ENCODE measurements around the gene BMP10. TPM values are rescaled to one million over a fixed set of nuclear protein-coding genes. Genes with fewer than 3 reads are reported as not detected.
A peak's percentile ranks its signal among the peaks of the same experiment; 100 is the strongest.

BMP10 gene
- total and polyA plus RNA-seq, 2 experiments from 2014 or later, result 0.35 to 0.95 TPM

DNA sequence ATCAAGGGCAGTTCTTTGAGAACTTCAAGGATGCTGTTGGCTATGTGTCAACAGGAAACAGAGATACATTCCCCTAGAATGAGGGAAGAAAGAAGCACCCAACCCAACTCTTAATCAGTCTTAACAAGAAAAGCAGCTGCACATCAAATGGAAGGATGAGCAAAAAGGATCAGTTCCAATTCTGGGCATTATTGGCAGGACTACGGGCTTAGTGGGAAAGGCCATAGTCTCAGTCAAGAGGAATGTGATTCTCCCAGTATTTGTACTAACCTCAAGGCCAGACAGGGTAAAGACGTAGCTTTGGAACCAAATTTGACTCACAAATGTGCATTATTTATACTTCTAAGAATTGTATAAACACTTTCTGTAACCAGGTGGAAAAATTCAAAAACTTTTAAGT is 18.2 kb downstream of the BMP10 start:
- H3K27me3 ChIP-seq, result peaks cover 41% of the 10 kb centered on the region
- H3K27ac ChIP-seq, result no peak overlapping the region
- no peak for DNase-seq (ENCODE audit: low read depth in 1 of 2, low spot score in 1 of 2)
- no peaks in the 10 kb centered on the region for H3K9me3 ChIP-seq (ENCODE audit: low read depth)
- H3K4me3 ChIP-seq, result no peak overlapping the region
- H3K4me1 ChIP-seq (ENCODE audit: low read depth), result peaks cover 2% of the 10 kb centered on the region
- no peaks in the 10 kb centered on the region for H3K36me3 ChIP-seq
- no peak for TF ChIP-seq CTCF (IDR thresholded peaks at IDR 0.05; ENCODE audit: low read depth, low read length)

GRCh38 chr2:68850524-68850923 is 20.7 kb downstream of the BMP10 start:
- Histone ChIP-seq H3K4me1 (ENCODE audit: low read depth) (peaks cover 5% of the 10 kb centered on the region), H3K9me3 (ENCODE audit: low read depth) (no peaks in the 10 kb centered on the region), H3K27me3 (peaks cover 27% of the 10 kb centered on the region), H3K36me3 (no peaks in the 10 kb centered on the region), H3K27ac (no peak overlapping the region), H3K4me3 (no peak overlapping the region)
- no peak for TF ChIP-seq CTCF (IDR thresholded peaks at IDR 0.05; ENCODE audit: low read depth, low read length)
- DNase-seq (ENCODE audit: low read depth in 1 of 2, low spot score in 1 of 2), result no peak

GRCh38 chr2:68849579-68850030 is 21.6 kb downstream of the BMP10 start:
- H3K9me3 ChIP-seq (ENCODE audit: low read depth), result no peaks in the 10 kb centered on the region
- no peak overlapping the region for H3K27ac ChIP-seq
- no peak overlapping the region for H3K4me3 ChIP-seq
- H3K36me3 ChIP-seq, result no peaks in the 10 kb centered on the region
- H3K4me1 ChIP-seq (ENCODE audit: low read depth), result peaks cover 5% of the 10 kb centered on the region
- DNase-seq (ENCODE audit: low read depth in 1 of 2, low spot score in 1 of 2), result peak in 1 of 2 donors; percentile 78
- H3K27me3 ChIP-seq, result peaks cover 27% of the 10 kb centered on the region
- TF ChIP-seq CTCF (IDR thresholded peaks at IDR 0.05; ENCODE audit: low read depth, low read length), result no peak

GRCh38 chr2:68847751-68848150 is 23.4 kb downstream of the BMP10 start:
- peaks cover 5% of the 10 kb centered on the region for H3K4me1 ChIP-seq (ENCODE audit: low read depth)
- no peak for TF ChIP-seq CTCF (IDR thresholded peaks at IDR 0.05; ENCODE audit: low read depth, low read length)
- no peak overlapping the region for H3K4me3 ChIP-seq
- H3K27ac ChIP-seq, result no peak overlapping the region
- H3K27me3 ChIP-seq, result peaks cover 21% of the 10 kb centered on the region
- no peaks in the 10 kb centered on the region for H3K36me3 ChIP-seq
- H3K9me3 ChIP-seq (ENCODE audit: low read depth), result no peaks in the 10 kb centered on the region
- DNase-seq (ENCODE audit: low read depth in 1 of 2, low spot score in 1 of 2), result no peak

GRCh38 chr2:68846091-68846490 is 25.1 kb downstream of the BMP10 start:
- Histone ChIP-seq H3K4me1 (ENCODE audit: low read depth) (peaks cover 5% of the 10 kb centered on the region), H3K4me3 (no peak overlapping the region), H3K36me3 (no peaks in the 10 kb centered on the region), H3K27ac (no peak overlapping the region), H3K27me3 (peaks cover 14% of the 10 kb centered on the region), H3K9me3 (ENCODE audit: low read depth) (no peaks in the 10 kb centered on the region)
- DNase-seq (ENCODE audit: low read depth in 1 of 2, low spot score in 1 of 2), result no peak
- no peak for TF ChIP-seq CTCF (IDR thresholded peaks at IDR 0.05; ENCODE audit: low read depth, low read length)

GRCh38 chr2:68845043-68845442 is 26.2 kb downstream of the BMP10 start:
- Histone ChIP-seq H3K9me3 (ENCODE audit: low read depth) (no peaks in the 10 kb centered on the region), H3K4me1 (ENCODE audit: low read depth) (peaks cover 5% of the 10 kb centered on the region), H3K27me3 (peaks cover 8% of the 10 kb centered on the region), H3K4me3 (no peak overlapping the region), H3K36me3 (no peaks in the 10 kb centered on the region), H3K27ac (no peak overlapping the region)
- no peak for DNase-seq (ENCODE audit: low read depth in 1 of 2, low spot score in 1 of 2)
- no peak for TF ChIP-seq CTCF (IDR thresholded peaks at IDR 0.05; ENCODE audit: low read depth, low read length)
